Neural progenitor cell (in vitro differentiated cells): ENCODE measurements around the gene HORMAD1.

ENCODE experiments used
- EZH2 ChIP-seq: fragments of 200-600 bp; sonication (generic); IDR thresholded peaks from 2 replicates; pipeline ENCODE4 v1.6.1; 2017; ENCODE audit warnings: antibody characterized with exemption, mild to moderate bottlenecking, moderate library complexity
- EZH2phosphoT487 ChIP-seq: fragments of 200-600 bp; sonication (generic); IDR thresholded peaks from 2 replicates; pipeline ENCODE4 v1.6.1; 2017; ENCODE audit warnings: antibody characterized with exemption
- TF ChIP-seq, protein P1 (sequence below): fragments of 200-600 bp; sonication (generic); IDR thresholded peaks from 2 replicates; pipeline ENCODE4 v1.5.1; 2017; ENCODE audit warnings: antibody characterized with exemption, mild to moderate bottlenecking

DNA sequence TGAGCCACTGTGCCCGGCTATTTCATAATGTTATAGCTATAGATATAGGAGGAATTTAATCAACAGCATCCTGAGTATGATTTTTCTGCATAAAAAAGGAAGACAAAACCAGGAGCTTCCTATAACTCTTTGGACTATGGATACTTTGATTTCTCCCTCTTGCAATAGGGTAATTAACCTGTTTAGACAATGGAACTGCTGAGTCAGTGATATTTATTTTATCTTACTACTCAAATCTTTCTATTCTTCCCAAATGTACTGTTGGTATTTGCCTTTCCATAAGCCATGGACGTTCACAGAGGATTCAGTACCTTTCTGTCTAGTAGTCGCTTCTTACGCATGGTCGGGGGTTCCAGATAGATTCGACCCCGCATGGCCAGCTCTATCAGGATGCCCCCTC is 57.4 kb downstream of the HORMAD1 start:
- TF ChIP-seq, protein P1, sequence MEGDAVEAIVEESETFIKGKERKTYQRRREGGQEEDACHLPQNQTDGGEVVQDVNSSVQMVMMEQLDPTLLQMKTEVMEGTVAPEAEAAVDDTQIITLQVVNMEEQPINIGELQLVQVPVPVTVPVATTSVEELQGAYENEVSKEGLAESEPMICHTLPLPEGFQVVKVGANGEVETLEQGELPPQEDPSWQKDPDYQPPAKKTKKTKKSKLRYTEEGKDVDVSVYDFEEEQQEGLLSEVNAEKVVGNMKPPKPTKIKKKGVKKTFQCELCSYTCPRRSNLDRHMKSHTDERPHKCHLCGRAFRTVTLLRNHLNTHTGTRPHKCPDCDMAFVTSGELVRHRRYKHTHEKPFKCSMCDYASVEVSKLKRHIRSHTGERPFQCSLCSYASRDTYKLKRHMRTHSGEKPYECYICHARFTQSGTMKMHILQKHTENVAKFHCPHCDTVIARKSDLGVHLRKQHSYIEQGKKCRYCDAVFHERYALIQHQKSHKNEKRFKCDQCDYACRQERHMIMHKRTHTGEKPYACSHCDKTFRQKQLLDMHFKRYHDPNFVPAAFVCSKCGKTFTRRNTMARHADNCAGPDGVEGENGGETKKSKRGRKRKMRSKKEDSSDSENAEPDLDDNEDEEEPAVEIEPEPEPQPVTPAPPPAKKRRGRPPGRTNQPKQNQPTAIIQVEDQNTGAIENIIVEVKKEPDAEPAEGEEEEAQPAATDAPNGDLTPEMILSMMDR = no peak
- TF ChIP-seq EZH2phosphoT487 (no peak), EZH2 (no peak)
